ENCODE results near the gene GGT6.
A peak's percentile ranks its signal among the peaks of the same experiment; 100 is the strongest.

Gene GGT6

GRCh38 chr17:4573115-4573514 is 12.7 kb upstream of the GGT6 start:
- DNase-seq, result no peak

- DNase-seq, result no peak
Observed at GRCh38 chr17:4572131-4572530, 11.8 kb upstream of the GGT6 start.

- DNase-seq, result no peak
Observed at GRCh38 chr17:4569591-4569990, 9.2 kb upstream of the GGT6 start.

DNA sequence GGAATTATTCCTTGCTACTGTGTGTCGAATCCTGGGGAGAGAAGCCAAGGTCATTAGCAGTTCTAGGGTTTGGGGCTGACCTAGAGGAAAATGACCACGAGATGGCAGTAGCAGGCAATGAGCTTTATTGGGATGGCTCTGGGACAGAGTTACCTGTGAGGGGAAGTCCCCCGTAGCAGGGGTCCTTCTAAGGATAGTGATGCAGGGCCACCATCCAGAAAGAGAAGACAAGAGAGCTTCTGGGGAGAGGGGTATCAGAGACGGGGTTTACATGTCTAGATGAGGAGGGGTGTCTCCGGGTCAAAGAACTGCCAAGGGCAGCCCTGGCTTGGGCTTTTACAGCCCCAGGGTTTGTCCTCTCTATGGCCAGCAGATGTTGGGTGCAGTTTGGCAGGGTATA is 6.4 kb upstream of the GGT6 start:
- DNase-seq, result peak; percentile 65

GRCh38 chr17:4565209-4566141 is 5.1 kb upstream of the GGT6 start:
- peak; percentile 83 for DNase-seq

DNA sequence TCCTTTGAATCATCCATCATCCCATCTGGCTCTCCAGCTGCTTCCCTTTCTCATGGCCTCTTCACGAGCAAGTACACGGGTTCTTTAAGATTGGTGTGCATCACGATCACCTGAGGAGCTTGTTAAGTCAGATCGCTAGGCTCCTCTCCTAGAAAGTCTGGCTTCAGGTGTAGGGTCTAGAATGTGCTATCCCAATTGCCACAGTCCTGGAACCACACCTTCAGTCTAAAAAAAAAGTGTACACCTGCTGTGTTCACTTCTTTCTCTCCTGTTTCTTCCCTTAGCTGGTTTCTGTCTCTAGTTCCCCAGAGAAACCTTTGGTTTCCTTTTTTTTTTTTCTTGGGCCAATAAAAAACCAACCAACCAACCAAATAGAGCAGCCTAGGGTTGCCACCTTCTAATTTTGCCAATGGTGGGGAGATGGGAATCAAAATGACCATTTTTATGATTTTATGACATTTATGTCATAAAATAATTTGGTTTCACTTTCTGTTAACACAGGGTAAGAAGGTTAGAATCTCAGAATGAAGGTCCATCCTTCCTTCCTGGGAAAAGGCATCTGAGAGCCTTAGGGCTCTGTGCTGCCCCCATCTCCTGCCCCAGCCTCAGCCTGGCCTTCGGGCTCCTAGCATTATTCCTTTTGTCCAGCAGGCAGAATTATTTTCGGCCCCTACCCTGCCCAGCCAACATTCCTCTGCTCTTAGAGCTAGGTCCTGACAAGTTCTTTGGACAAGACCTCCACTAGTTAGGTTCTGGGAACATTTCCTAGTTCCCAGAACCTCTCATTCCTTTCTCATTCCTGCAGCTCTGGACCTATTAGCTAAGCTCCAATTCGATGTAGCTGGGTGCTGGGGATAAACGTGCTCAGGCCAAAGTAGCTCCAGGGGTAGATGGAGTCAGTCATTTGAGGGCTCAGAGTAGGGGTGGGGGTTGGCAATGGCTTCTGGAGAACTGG is 1.9 kb upstream of the GGT6 start:
- no peak for DNase-seq

DNA sequence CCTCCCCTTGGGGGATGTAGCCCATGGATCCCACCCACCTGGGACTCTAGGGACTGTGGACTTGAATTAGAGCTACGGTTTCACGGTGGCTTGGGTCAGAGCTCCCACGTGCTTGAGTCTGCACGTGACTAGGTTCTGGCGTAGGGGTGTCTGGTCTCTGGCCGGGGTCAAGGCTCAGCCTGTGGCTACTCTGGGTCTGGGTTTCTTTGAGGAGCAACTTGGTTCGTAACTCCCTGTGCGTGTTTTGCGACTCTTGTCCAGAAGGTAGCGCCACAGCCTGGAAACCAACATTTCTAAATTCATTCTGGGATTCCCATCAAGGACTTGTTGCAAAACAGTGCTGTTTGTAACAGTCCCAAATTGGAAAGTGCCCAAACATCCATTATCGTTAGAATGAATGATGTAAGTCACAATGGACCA is 470 bp upstream of the GGT6 start:
- no peak for DNase-seq

GRCh38 chr17:4559966-4560365 is 411 bp downstream of the GGT6 start:
- DNase-seq, result no peak

GRCh38 chr17:4559139-4559791 is 1.1 kb downstream of the GGT6 start:
- DNase-seq, result no peak

- no peak for DNase-seq
Observed at GRCh38 chr17:4558347-4558971, 1.9 kb downstream of the GGT6 start.

GRCh38 chr17:4557626-4558346 is 2.6 kb downstream of the GGT6 start:
- no peak for DNase-seq

DNA sequence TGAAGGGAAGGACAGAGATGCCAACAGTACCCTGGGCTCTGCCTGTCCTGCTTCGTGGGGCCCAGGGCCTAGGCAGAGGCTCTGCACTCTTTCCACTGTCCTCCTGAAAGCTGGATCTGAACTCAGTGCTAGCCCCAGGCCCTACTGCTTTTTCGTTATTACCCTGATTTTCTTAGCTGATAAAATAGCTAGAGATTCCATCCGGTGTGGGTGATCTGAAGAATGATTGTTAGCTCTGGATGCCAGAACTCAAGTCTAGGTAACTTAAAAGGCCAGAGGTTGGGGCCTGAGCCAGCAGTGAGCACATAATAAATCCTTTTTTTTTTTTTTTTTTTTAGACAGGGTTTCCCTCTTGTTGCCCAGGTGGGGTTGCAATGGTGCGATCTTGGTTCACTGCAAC is 3.4 kb downstream of the GGT6 start:
- DNase-seq, result no peak

GRCh38 chr17:4555873-4556759 is 4.3 kb downstream of the GGT6 start:
- DNase-seq, result no peak

- peak; percentile 95 for DNase-seq
Observed at GRCh38 chr17:4554997-4555799, 5.2 kb downstream of the GGT6 start, which contains the start of gene MYBBP1A. TSS of gene MYBBP1A (minus strand) at chr17:4555384. CDS start at chr17:4555324, 60 bp downstream.

- DNase-seq, result no peak
Observed at GRCh38 chr17:4554441-4554996, 5.9 kb downstream of the GGT6 start.

- DNase-seq, result no peak
Observed at GRCh38 chr17:4553669-4554068, 6.7 kb downstream of the GGT6 start.

GRCh38 chr17:4551796-4552525 is 8.4 kb downstream of the GGT6 start:
- no peak for DNase-seq

DNA sequence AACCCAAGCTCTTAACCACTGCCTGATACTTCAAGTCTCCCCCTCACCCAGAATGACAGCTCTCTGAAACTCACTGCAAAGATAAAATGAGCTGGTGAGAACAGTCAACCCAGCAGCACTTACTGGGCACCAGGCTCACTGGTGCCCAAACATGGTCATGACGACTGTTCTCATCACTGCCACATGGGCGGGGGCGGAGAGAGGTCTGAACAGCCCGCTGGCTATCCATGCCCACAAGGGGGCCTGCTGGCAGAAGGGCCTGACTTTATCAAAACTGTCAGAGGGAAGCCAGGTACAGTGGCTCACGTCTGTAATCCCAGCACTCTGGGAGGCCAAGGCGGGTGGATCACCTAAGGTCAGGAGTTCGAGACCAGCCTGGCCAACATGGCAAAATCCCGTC is 9.2 kb downstream of the GGT6 start:
- no peak for DNase-seq

DNA sequence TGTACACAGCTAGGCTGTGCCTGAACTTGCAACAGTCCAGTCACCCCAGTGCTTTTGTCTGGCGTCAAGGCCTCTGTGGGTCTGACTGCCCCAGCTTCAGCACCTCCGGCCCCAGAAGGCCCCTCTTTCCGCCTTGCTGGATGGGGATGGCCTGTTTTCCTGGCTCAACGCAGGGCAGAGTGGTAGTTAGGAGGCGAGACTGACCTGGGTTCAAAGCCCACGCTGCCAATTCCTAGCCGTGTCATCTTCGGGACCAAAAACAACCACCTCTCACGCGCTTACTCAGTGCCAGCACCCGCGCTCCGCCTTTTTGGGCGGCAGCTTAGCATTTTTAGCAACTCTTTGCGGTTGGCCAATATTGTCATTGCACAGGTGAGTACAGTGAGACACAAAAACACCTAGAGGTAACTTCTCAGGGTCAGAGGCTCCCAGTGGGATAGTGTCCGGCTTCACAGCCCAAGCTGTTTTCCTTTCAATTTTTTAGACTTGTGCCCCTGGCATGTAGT is 9.8 kb downstream of the GGT6 start:
- DNase-seq, result no peak

Measured in NCI-H69 (cell line).